ENCODE data around the gene UBR4.
A peak's percentile ranks its signal among the peaks of the same experiment; 100 is the strongest.

Gene UBR4

GRCh38 chr1:19070197-19070651 is 139.8 kb downstream of the UBR4 start:
- TF ChIP-seq RAD21 (IDR thresholded peaks at IDR 0.05; ENCODE audit: low read depth): no peak
- no peak for TF ChIP-seq ZBTB7A (IDR thresholded peaks at IDR 0.05; ENCODE audit: low read depth)
- TF ChIP-seq TEAD4 (IDR thresholded peaks at IDR 0.05): no peak
- no peak for TF ChIP-seq USF1 (IDR thresholded peaks at IDR 0.05)
- TF ChIP-seq EGR1 (IDR thresholded peaks at IDR 0.05): no peak

- TF ChIP-seq TCF12 (IDR thresholded peaks at IDR 0.05; ENCODE audit: low read depth) (no peak), ZBTB7A (IDR thresholded peaks at IDR 0.05; ENCODE audit: low read depth) (no peak)
Observed at GRCh38 chr1:19068639-19069276, 141.3 kb downstream of the UBR4 start.

- TF ChIP-seq EGR1 (IDR thresholded peaks at IDR 0.05) (no peak), TCF12 (IDR thresholded peaks at IDR 0.05; ENCODE audit: low read depth) (no peak)
Observed at GRCh38 chr1:19067912-19068638, 142.0 kb downstream of the UBR4 start.

GRCh38 chr1:19067182-19067911 is 142.7 kb downstream of the UBR4 start:
- no peak for TF ChIP-seq REST (IDR thresholded peaks at IDR 0.05; ENCODE audit: low read depth)
- peak; percentile 8; the same call in 1 of the 2 replicates for TF ChIP-seq RAD21 (IDR thresholded peaks at IDR 0.05; ENCODE audit: low read depth)
- 0 out of 2 replicates have a peak, but pooled peaks have one; percentile 45 for TF ChIP-seq USF1 (IDR thresholded peaks at IDR 0.05)
- TF ChIP-seq MAX (IDR thresholded peaks at IDR 0.05): peak; percentile 36; the same call in 1 of the 2 replicates
- peak; percentile 91 for TF ChIP-seq NFIC (IDR thresholded peaks at IDR 0.05)

- TF ChIP-seq YY1 (IDR thresholded peaks at IDR 0.05; ENCODE audit: low read depth) (no peak), ZBTB7A (IDR thresholded peaks at IDR 0.05; ENCODE audit: low read depth) (no peak), EP300 (IDR thresholded peaks at IDR 0.05; ENCODE audit: borderline replicate concordance) (no peak), REST (IDR thresholded peaks at IDR 0.05; ENCODE audit: low read depth) (no peak), RAD21 (IDR thresholded peaks at IDR 0.05; ENCODE audit: low read depth) (no peak), EGR1 (IDR thresholded peaks at IDR 0.05) (no peak), CEBPB (IDR thresholded peaks at IDR 0.05) (no peak), NFIC (IDR thresholded peaks at IDR 0.05) (no peak)
Observed at GRCh38 chr1:19066874-19067181, 143.2 kb downstream of the UBR4 start.

GRCh38 chr1:19066248-19066873 is 143.7 kb downstream of the UBR4 start:
- TF ChIP-seq FOXM1 (IDR thresholded peaks at IDR 0.05; ENCODE audit: borderline replicate concordance, low read depth) (no peak), USF1 (IDR thresholded peaks at IDR 0.05) (no peak), TEAD4 (IDR thresholded peaks at IDR 0.05) (no peak), EGR1 (IDR thresholded peaks at IDR 0.05) (no peak), EP300 (IDR thresholded peaks at IDR 0.05; ENCODE audit: borderline replicate concordance) (no peak), CEBPB (IDR thresholded peaks at IDR 0.05) (no peak), NFIC (IDR thresholded peaks at IDR 0.05) (no peak), REST (IDR thresholded peaks at IDR 0.05; ENCODE audit: low read depth) (no peak), TCF12 (IDR thresholded peaks at IDR 0.05; ENCODE audit: low read depth) (no peak), CREB1 (IDR thresholded peaks at IDR 0.05; ENCODE audit: low read depth) (no peak), MAX (IDR thresholded peaks at IDR 0.05) (no peak), YY1 (IDR thresholded peaks at IDR 0.05; ENCODE audit: low read depth) (no peak), TAF1 (IDR thresholded peaks at IDR 0.05; ENCODE audit: low read depth) (no peak)
